HG03097 (cell line): Measurements from ENCODE around the gene TULP3.
"Not testable (repeated sequence)": the region's sequence is repeated elsewhere in the genome, so short reads cannot be mapped to it uniquely, and the experiment has no call there.

Experiments
- ATAC-seq: cut with Tn5 transposase; IDR thresholded peaks from one replicate; pipeline ENCODE4 v1.9.1; 2021; ENCODE audit not compliant: unreplicated experiment, low FRiP score

The TULP3 gene, protein sequence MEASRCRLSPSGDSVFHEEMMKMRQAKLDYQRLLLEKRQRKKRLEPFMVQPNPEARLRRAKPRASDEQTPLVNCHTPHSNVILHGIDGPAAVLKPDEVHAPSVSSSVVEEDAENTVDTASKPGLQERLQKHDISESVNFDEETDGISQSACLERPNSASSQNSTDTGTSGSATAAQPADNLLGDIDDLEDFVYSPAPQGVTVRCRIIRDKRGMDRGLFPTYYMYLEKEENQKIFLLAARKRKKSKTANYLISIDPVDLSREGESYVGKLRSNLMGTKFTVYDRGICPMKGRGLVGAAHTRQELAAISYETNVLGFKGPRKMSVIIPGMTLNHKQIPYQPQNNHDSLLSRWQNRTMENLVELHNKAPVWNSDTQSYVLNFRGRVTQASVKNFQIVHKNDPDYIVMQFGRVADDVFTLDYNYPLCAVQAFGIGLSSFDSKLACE

DNA sequence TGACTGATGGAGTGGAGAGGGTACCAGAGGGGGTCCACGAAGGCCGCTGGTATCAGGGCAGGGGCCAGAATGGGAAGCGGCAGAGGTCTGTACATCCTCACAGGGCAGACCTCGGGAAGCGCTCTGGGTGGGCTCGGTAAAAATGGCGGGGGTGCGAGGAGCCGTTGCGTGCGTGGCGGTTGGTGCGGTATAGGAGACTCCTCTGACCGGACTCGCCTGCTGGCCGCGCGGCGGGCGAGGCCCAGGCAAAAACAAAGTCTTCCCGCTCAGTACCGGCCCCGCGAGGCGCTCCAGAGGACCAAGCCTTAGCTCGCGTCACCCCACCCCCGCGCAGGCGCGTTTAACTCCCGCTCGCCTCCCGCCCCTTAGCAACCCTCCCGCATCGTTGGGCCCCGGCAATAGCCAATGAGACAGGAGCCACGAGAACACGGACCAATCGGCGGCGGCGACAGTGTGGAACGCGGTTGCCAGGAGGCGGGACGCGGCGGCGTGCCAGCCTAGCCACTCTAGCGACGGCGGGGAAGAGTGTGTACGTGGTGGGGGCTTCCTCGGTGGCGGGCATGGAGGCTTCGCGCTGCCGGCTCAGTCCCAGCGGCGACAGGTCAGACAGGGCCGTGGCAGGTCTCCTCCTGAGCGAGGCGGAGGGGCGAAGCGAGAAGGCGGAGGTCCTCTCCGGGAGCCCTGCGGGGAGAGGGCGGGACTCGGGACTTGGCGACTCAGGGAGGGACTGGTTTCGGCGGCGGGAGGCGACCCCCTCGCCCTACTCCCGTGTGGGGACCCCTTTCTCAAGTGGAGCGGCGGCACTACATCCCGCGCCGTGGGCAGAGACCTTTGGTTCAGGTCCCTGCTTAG is at the start of gene TULP3:
Gene TULP3, plus strand, starts transcription at position 504 of the 852 bp plus-strand sequence. Its CDS starts 57 bp downstream, at position 561.
- ATAC-seq, result peak; percentile 94

DNA sequence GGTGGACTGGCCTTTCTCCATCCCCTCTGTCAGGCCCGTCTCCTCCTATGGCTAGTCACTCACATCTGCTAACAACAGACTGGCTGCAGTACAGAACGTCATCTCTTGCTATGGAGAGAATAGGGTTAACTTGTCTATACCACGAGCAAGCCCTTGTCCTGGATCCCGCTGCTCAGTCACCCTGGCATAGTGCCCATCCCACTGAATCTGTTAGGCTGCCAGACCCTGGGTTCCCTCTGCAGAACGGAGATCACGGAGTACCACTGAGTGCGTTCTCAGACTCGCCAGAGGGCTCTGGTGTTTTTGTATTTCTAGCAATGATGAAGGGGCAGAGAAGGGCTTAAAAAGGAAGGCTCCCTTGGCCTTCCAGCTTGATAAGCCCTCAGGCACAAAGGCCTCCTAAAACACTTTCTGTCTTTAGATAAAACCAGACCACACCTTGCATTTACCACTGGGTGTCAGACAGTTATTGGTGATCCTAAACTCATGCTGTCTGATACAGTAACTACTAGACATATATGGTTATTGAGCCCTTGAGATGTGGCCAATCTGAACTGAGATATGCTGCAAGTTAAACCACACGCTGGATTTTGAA is 49.5 kb upstream of the TULP3 start:
- ATAC-seq, result no peak

DNA sequence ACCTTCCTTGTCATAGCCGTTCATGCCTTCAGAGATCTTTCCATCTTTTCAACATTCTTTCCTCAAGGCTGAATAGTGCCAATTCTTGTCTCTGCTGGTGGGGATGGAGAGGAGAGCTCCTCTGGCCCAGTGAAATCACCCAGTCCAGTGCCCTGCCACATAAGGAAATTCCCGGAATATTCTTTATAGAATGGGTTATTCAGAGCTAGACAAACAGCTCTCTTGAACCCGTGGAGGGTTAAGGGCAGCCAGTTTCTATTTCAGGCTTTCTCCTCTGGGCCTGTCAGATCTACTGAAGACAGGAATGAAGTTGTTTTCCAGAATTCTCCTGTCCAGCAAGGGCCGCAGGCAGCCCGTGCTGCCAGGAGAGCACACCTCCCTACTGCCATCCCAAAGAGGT is 47.7 kb upstream of the TULP3 start:
- no peak for ATAC-seq

DNA sequence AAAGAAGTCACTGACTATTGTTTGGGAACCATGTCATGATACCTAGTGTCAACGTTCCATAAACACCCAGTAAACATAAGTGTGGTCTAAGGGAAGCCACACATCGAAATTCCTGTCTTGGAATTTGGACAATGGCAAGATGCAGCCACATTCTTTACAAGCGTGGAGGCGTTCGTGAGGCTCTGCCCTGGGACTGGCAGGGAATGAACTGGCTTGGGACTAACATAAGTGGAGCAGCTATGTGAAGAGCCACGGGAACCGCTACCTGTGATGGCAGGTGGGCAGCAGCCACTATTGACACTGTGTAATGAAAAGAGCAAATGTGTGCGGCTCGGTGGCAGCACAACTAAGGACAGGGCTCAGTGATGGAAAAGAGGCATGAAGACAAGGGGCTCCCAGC is 45.9 kb upstream of the TULP3 start:
- no peak for ATAC-seq

DNA sequence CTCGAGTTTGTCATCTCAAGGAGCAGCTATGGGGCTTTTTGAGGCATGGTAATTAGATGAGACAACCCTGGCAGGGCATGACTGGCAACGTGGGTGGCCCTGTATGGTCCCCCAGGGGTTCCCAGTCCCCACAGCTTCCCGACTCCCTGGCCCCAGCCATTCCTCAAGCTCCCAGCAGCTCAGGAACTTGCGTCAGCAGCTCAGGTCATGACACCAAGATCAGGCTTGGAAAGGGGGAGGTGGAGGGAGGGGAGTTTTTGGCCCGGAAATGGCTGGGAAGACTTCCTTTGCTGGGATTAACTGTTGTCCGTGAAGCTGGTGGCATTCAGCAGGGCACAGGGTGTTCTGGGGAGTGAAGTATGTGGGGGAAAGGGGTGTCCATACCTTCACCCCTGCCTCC is 45.4 kb upstream of the TULP3 start:
- no peak for ATAC-seq

DNA sequence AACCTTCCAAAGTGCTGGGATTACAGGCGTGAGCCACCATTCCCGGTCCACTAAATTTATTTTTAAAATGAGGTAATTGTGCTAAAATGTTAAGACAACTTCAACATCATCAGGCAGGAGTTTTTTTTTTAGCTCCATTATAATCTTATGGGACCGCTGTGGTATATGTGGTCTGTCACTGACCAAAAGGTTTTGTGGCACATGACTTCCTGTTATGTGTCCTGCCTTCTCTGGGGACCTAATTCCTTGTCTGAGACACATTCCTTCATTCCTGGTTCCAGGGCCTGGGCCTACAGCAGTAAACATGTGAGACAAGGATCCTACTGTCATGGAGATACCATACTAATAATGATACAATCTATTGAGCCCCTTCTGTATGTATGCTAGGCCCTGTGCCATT is 38.8 kb upstream of the TULP3 start:
- no peak for ATAC-seq

DNA sequence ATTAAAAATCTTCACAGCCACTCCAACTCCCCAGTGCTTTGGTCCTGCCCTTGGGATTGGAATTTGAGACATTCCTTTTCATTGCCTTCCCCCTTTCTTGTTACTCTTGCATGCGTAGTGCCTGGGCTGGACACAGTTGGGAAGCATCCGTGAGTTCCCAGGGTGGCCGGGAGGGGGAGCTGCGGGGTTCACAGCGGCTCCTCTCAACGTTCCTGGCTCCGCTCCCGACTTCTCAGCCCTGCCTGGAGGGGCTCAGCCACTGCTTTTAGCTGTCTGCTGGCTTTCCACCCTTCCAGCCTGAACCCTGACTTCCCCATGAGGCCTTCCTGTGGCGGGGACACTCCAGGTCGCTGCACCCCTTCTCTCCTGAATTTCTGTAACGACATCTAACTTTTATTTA is 37.1 kb upstream of the TULP3 start:
- ATAC-seq, result no peak

DNA sequence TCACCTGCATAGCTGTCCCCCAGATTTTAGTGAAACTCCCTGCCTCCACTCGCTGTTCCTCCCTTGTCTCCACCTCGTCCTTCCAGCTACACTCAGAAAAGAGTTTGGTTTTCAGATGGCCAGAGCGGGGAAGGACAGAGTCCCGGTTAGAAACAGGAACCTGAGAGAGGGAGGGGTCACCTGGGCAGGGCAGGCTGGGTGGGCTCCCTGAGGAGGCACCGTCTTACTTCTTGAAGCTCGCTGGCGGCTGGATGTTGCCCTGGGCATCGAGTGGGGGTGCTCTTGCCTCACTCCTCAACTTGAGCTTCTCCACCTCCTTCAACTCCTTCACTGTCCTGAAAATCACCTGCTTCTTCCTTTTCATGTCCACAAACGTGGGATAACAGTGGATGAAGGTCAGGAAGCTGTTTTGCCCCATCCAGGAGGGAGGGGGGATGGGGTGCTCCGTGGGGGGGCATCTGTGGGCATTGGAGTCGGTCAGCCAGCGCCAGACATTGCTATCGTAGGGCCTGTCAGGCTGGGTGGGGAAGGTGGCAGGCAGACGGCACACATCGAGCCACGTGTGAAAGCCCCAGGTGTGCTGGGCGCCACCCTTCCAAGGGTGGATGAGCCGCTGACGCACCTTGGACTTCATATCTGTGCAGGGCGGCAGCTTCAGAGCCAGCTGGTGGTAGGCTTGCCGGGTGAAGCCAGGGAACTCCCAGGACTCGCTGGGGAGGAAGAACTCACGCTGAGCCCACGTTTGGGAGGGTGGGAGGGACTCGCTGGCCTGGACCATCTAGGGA is 35.8 kb upstream of the TULP3 start:
- no peak for ATAC-seq

DNA sequence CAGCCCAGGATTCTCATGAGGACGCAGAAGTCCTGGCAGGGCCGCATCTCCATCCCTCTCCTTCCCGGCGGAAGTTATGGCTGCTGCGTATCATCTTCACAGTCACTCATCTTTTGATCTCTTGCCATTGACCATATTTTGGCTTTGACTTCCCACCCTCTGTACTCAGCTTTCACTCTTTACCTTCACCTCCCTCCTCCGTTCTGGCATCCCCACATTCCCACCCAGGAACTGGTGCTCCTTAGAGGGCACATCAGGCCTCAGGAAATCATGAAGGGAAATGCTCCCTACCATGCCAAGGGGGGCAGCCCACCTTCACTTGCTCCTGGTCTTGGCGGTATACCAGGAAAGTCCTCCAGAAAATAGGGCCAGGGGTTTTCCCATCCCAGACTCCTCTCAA is 35.1 kb upstream of the TULP3 start:
- no peak for ATAC-seq

DNA sequence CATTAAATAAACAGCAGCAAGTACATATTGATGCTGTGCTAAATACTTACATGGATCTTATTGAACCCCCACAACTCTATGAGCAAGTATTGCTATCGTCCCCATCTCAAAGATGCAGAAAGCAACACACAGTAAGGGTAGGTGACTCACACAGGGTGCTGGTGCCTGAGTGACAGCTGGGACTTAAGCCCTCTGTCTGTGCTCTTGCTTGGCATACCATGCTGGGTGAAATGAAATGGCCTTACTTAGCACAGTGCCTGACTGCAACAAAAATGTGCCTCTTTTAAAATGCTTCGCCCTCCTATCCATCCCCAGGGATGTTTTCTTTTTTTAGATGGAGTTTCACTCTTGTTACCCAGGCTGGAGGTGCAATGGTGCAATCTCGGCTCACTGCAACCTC is 34.6 kb upstream of the TULP3 start:
- no peak for ATAC-seq

DNA sequence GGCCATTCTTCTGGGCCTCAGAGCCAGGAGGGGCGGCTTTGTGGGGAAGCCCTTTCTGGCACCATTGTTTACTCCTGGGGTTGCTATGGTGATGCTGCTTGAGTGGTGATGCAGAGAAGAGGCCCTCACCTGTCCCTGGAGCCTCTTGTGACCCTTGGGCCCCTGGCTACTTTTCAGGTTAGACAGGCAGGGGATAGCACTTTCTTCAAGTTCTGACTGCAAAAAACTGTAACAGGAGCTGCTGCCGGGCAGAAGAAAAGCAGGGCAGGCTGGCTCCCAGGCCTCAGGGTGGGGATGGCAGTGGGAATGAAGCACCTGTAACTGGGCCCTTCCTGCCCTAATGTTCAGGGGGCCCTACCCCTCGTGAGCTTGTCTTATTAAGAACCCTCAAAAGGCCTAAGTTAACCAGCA is 33.7 kb upstream of the TULP3 start, which contains the start of gene TEX52:
Gene TEX52, minus strand, starts transcription at position 19 of the 411 bp plus-strand sequence. Its CDS starts 13 bp downstream, at position 6.
- no peak for ATAC-seq

DNA sequence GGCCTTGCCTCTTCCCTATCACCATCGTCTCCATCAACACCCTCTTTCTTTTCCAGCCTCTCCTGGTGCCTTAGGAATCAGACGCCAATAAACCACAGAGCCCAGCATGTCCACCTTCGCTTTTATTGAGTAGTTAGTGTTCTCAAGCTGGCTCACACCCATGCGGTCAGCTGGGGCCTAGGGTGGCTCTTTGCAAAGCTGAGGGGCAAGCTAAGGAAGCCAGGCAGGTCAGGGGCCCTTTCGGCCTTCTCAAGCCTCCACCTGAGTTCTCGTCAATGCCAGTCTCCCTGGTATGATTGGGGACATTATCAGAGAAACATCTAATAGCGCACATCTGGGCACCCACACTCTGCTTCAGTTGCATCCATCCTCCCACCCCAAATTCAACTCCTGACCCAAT is 33.1 kb upstream of the TULP3 start:
- ATAC-seq, result no peak

DNA sequence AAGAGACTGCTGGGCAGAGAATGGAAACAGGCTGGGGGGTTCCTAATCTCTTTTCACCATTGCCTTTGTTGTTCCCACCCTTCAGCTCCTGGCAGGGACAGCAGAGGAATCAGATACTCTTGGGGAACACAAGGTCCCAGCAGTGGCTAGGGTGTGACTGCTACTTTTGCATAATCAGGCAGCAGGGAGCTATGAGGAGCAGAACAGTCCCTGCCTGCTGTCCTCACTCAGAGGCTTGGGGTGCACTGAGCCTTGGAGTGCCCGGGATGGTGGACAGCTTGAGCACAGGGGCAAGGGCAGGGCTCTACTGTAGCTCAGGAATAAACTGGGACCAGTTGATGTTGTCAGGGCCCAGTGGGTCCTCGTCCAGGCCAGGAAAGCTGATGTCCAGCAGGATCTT is 32.4 kb upstream of the TULP3 start:
- ATAC-seq, result no peak

DNA sequence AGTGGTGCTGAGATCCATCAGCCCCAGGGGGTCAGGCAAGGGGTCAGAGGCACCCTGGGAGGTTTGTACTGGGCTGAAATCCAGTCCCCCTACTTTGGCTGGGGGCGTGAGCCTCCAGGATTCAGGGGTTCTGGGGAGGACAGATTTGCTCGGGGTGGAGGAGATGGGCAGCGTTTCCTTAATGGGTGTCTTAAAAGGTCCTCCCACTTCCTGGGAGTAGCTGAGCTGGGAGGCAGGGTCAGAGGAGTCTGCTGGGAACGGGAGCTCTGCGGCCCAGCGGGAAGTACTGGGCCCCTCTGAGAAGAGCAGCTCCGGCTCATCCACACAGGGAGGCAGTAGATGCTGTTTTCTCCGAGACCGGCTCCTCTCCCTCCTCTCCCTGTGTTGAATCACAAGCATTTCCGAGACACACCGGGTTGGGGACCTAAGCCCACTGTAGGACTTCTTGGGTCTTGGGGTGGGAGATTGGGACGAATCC is 31.7 kb upstream of the TULP3 start:
- ATAC-seq, result no peak

DNA sequence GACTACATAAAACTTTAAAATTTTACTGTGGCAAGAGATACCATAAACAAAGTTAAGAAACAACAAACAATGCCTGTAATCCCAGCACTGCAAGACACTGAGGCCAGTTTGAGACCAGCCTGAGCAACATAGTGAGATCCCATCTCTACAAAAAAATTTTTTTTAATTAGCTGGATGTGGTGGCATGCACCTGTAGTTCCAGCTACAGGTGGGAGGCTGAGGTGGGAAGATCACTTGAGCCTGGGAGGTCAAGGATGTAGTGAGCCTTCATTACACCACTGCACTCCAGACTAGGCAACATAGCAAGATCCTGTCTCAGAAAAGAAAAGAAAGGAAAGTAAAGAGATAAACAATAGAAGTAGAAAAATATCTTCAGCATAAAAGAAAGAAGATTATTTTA is 30.5 kb upstream of the TULP3 start:
- no peak for ATAC-seq

DNA sequence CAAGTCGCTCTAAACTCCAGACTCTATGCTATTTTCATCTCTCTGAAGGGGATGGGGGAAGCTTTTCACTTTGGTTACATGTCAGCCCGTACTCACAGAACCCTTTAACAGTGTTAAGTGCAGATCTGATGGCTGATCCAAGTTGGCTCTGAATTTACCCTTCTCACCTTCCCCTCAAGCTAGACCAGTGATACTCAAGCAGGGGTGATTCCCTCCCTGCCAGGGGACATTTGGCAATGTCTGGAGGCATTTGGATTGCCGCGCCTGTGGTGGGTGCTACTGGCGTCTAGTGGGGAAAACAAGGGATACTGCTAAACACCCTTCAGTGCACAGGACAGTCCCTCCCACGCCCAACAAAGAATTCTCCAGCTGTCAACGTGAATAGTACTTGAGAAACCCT is 27.8 kb upstream of the TULP3 start:
- ATAC-seq, result no peak

DNA sequence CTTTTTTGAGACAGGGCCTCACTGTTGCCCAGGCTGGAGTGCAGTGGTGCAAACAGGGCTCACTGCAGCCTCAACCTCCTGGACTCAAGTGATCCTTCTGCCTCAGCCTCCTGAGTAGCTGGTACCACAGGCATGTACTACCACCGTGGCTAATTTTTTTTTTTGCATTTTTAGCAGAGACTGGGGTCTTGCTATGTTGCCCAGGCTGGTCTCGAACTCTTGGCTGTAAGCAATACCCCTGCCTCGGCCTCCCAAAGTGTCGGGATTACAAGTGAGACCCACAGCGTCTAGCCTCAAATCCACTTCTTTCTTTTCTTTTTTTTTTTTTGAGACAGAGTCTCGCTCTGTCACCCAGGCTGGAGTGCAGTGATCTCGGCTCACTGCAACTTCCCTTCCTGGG is 27.3 kb upstream of the TULP3 start:
- not testable (repeated sequence) for ATAC-seq

DNA sequence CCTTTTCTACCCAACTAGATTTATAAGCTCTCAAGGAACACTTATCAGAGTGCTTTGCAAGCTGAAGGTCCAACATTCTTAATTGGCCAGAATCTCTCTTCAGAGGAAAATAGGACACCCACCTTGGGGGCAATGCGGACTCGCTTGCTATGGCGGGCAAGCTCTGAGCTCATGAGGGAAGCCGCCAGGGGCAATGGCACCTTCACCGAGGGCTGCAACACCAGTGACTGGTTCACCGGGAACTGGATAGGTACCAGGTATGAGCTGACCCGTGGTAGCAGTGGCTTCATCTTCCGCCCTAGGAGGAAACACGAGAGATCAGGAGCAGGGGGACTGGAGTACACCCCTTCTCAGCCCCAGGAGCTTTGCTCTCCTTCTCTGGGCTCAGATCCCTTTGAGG is 26.5 kb upstream of the TULP3 start:
- ATAC-seq, result no peak

DNA sequence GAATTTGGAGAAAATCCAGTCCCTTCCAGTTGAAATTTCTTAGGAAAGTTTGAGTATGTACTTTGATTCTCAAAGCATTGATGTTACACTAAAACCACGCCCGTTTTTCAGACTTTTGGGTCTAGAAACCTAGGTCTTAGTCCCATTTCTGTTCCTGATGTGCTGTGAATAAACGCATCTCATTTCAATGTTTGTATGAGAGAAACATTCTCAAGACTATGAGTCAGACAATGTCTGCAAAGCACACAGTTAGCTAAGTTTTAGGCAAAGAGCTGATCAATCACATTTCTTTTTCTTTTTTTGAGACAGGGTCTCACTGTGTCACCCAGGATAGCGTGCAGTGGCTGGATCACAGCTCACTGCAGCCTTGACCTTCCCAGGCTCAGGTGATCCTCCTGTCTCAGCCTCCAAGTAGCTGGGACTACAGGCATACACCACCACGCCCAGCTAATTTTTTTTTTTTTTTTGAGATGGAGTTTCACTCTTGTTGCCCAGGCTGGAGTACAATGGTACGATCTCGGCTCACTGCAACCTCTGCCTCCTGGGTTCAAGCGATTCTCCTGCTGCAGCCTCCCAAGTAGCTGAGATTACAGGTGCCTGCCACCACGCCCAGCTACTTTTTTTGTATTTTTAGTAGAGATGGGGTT is 21.6 kb upstream of the TULP3 start:
- not testable (repeated sequence) for ATAC-seq
